Choroid plexus epithelial cell (primary cell): ENCODE measurements around the gene KLHL21.

Experiments used
- DNase-seq: peaks from one replicate; pipeline ENCODE4 v3.0.0-alpha.2; 2010; ENCODE audit warnings: low read depth
- H3K4me3 ChIP-seq: 2 replicates; pipeline ENCODE4 v1.5.1; 2011; ENCODE audit warnings: low read depth, mild to moderate bottlenecking, control low read depth, low read length, moderate library complexity
- TF ChIP-seq, protein P1 (sequence below): conservative IDR thresholded peaks from 2 replicates; pipeline ENCODE4 v1.5.1; 2011; ENCODE audit warnings: low read depth, mild to moderate bottlenecking, control low read depth, inconsistent platforms, low read length, moderate library complexity

The KLHL21 gene

DNA sequence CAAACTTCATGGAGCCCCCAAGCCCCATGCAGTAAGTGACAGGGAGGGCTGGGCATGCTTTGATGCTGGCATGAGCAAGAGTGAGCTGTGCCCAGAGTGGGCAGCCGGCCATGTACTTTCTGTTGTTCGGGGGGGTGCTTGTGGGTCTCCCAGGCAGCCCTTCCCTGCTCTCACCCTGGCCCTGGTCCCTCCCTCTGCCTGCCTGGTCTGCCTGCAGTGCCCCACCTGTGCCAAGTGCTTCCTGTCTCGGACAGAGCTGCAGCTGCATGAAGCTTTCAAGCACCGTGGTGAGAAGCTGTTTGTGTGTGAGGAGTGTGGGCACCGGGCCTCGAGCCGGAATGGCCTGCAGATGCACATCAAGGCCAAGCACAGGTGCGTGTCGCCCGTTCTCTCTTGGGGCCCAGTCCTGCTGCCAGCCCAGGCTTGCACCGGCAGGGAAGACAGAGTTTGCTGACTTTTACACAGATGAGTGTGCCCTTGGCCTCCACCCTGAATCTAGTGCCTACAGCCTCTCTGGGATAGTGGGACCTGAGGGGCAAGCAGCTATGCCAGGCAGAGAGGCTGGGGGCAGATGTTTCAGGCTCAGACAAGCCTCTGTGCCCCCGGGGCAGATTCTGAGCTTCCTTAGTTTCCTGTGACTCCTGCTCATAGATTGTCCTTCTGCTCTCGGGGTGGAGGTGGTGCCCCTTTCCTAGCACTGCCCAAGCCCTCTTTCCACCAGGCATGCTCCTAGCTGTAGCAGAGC lies 15.2 kb downstream of the KLHL21 start:
- no peak for DNase-seq
- TF ChIP-seq, protein P1, sequence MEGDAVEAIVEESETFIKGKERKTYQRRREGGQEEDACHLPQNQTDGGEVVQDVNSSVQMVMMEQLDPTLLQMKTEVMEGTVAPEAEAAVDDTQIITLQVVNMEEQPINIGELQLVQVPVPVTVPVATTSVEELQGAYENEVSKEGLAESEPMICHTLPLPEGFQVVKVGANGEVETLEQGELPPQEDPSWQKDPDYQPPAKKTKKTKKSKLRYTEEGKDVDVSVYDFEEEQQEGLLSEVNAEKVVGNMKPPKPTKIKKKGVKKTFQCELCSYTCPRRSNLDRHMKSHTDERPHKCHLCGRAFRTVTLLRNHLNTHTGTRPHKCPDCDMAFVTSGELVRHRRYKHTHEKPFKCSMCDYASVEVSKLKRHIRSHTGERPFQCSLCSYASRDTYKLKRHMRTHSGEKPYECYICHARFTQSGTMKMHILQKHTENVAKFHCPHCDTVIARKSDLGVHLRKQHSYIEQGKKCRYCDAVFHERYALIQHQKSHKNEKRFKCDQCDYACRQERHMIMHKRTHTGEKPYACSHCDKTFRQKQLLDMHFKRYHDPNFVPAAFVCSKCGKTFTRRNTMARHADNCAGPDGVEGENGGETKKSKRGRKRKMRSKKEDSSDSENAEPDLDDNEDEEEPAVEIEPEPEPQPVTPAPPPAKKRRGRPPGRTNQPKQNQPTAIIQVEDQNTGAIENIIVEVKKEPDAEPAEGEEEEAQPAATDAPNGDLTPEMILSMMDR: no peak
- H3K4me3 ChIP-seq: no peak overlapping the region

DNA sequence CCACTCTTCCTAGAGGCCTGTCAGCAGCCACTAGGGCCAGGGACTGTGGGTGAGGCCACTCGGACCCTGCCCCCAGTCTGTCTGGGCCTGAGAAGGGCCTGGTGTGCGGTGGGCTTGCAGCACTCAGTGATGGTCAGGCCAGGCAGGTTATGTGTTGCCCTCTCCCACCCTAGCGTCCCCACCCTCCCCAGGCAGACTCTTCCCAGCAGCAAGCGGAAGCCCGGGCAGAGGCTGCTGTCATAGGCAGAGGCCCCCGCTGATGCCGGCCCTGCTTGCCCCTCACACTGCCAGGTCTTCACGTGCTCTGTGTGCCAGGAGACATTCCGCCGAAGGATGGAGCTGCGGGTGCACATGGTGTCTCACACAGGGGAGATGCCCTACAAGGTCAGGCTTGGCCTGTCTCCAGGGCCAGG lies 16.3 kb downstream of the KLHL21 start:
- no peak overlapping the region for H3K4me3 ChIP-seq
- TF ChIP-seq, protein P1: no peak
- no peak for DNase-seq

DNA sequence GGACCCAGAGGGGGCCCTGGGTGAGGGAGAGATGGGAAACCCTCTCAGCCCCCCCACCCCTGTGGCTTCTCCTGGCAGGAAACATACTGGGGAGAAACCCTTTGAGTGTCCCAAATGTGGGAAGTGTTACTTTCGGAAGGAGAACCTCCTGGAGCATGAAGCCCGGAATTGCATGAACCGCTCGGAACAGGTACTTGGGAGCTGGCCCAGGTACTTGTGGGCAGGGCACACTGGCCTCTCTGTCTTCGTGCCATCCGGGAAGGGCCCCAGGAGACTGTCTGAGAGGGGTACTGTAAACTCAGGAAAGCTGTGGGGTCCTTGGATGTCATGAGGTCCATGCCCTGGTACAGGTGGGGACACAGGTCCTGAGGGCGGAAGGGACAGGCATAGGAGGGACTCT lies 16.8 kb downstream of the KLHL21 start:
- H3K4me3 ChIP-seq: no peak overlapping the region
- DNase-seq: no peak
- TF ChIP-seq, protein P1: no peak

DNA sequence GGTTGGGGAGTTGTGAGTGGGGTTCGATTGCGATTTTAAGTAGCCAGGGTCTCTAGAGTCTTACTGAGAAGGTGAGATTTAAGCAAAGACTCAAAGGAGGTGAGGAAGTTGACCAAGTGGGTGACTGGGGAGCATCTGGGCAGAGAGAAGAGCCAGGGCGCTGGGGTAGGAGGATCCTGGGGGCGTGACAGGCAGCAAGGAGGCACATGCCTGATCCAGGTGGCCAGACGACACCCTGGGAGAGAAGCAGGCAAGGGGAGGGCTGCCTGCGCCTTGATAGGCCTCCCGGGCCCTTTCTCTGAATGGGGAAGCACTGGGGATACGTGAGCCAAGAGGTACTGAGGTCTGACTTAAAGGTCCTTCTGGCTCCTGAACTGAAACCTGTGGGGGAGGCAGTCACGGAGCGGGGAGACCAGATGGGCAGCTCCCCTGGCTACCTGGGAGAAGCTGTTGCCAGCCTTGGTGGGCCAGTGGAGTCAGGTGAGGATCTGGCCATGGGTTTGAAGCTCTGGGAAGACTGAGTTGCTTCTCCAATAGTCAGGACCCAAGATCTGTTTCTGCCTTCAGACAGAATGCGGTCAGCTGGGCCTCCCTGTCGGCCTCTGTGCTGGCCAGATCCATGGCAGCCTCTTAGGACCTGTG lies 17.5 kb downstream of the KLHL21 start:
- TF ChIP-seq, protein P1: no peak
- no peak overlapping the region for H3K4me3 ChIP-seq
- no peak for DNase-seq

DNA sequence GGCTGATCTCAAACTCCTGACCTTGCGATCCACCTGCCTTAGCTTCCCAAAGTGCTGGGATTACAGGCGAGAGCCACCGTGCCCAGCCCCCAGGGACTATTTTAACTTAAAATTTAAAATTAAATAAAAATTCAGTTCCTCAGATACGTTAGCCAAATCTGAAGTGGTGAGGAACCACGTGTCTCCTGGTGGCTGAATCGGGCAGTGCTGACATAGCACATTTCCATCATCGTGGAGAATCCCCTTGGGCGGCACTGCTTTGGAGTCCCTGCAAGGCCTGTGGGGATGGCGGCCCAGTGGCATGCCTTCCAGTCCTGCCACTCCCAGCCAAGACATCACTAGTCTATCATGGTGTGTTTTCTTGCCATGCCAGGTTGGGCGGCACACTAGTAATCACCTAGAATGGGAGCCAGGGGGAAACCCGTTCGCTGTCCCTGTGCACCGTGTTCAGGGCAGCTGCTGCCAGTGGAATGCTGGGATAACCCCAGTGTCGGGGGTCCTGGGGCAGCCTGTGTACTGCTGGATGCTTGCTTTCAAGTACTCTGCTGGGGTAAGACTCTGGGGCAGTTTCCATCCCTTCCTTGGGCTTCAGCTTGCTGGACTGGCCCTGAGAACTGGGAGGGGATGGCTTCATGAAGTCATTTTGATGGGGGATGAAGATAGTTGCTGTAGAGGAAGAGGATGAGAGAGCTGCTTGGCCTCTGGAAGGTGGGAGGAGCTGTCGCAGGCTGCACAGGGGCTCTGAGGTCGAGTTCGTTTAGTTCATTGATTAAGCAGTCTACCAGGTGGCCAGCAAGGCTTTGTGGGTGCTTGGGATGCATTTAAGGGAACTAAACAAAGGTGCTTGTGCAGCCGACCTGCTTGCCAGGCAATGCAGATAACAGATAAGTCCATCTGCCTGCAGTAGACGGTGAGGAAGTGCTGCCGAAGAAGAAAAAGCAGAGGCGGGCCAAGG lies 18.3 kb downstream of the KLHL21 start:
- TF ChIP-seq, protein P1: peak; percentile 30
- H3K4me3 ChIP-seq: no peak overlapping the region
- no peak for DNase-seq

DNA sequence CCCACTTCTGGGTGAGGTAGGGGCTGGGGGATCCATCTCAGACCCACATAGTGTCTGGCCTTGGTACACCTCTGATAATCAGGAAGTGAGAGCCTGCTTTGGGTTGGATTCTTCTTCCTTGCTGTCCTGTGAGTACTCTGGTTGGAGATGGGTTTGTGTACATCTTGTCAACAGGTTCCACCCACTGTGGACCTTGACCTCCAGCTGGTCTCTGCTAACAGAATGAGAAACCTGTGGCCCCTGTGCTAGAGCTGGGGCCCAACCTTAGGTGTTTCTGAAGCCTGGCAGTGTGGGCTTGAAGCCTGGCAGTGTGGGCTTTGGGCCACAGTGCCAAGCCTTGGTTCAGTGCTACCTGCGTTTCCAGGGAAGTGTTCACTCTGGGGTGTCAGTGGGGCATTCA lies 20.3 kb downstream of the KLHL21 start:
- no peak for DNase-seq
- H3K4me3 ChIP-seq: no peak overlapping the region
- TF ChIP-seq, protein P1: no peak
